ENCODE results near the gene APRT. TPM values are rescaled to one million over a fixed set of nuclear protein-coding genes. Genes with fewer than 3 reads are reported as not detected.

The APRT gene
- 70.8 TPM for total RNA-seq

- peaks cover 34% of the 10 kb centered on the region for H3K4me1 ChIP-seq (ENCODE audit: insufficient read depth, low read length)
- H3K9me3 ChIP-seq (ENCODE audit: low read depth, low read length), result no peaks in the 10 kb centered on the region
- H3K4me3 ChIP-seq (ENCODE audit: low read length), result peak within 1 kb of the TSS; percentile 48
- H3K27me3 ChIP-seq (ENCODE audit: insufficient read depth, low read length), result no peaks in the 10 kb centered on the region
These were observed at the start of gene APRT for GRCh38 chr16:88811769-88812512. Gene APRT, minus strand, starts transcription at chr16:88811928. Its CDS starts 29 bp downstream, at chr16:88811899.

- peaks cover 10% of the 10 kb centered on the region for H3K4me1 ChIP-seq (ENCODE audit: insufficient read depth, low read length)
- H3K27me3 ChIP-seq (ENCODE audit: insufficient read depth, low read length), result no peaks in the 10 kb centered on the region
- no peaks in the 10 kb centered on the region for H3K9me3 ChIP-seq (ENCODE audit: low read depth, low read length)
- H3K4me3 ChIP-seq (ENCODE audit: low read length), result no peak overlapping the region
These were observed 49.6 kb upstream of the APRT start for GRCh38 chr16:88861359-88861758.

- peaks cover 28% of the 10 kb centered on the region for H3K4me1 ChIP-seq (ENCODE audit: insufficient read depth, low read length)
- H3K4me3 ChIP-seq (ENCODE audit: low read length), result no peak overlapping the region
- no peaks in the 10 kb centered on the region for H3K27me3 ChIP-seq (ENCODE audit: insufficient read depth, low read length)
- no peaks in the 10 kb centered on the region for H3K9me3 ChIP-seq (ENCODE audit: low read depth, low read length)
These were observed 47.8 kb upstream of the APRT start for GRCh38 chr16:88859381-88860091.

- Histone ChIP-seq H3K27me3 (ENCODE audit: insufficient read depth, low read length) (no peaks in the 10 kb centered on the region), H3K4me3 (ENCODE audit: low read length) (peak overlapping the region; percentile 97), H3K9me3 (ENCODE audit: low read depth, low read length) (no peaks in the 10 kb centered on the region), H3K4me1 (ENCODE audit: insufficient read depth, low read length) (peaks cover 45% of the 10 kb centered on the region)
These were observed 46.1 kb upstream of the APRT start for GRCh38 chr16:88857728-88858339.

GRCh38 chr16:88856828-88857727, 45.4 kb upstream of the APRT start, which contains the start of the genes GALNS and TRAPPC2L:
Gene GALNS, minus strand, starts transcription at chr16:88856947. Its CDS starts 70 bp downstream, at chr16:88856877.
Gene TRAPPC2L, plus strand, starts transcription at chr16:88857127. Its CDS starts 24 bp downstream, at chr16:88857151.
- no peaks in the 10 kb centered on the region for H3K27me3 ChIP-seq (ENCODE audit: insufficient read depth, low read length)
- peak within 1 kb of the TSS; percentile 97 for H3K4me3 ChIP-seq (ENCODE audit: low read length)
- H3K4me1 ChIP-seq (ENCODE audit: insufficient read depth, low read length), result peaks cover 47% of the 10 kb centered on the region
- H3K9me3 ChIP-seq (ENCODE audit: low read depth, low read length), result no peaks in the 10 kb centered on the region

GRCh38 chr16:88856122-88856827, 44.5 kb upstream of the APRT start:
- no peaks in the 10 kb centered on the region for H3K27me3 ChIP-seq (ENCODE audit: insufficient read depth, low read length)
- no peaks in the 10 kb centered on the region for H3K9me3 ChIP-seq (ENCODE audit: low read depth, low read length)
- H3K4me1 ChIP-seq (ENCODE audit: insufficient read depth, low read length), result peaks cover 47% of the 10 kb centered on the region
- peak overlapping the region; percentile 97 for H3K4me3 ChIP-seq (ENCODE audit: low read length)

- H3K4me3 ChIP-seq (ENCODE audit: low read length), result no peak overlapping the region
These were observed 44.0 kb upstream of the APRT start for GRCh38 chr16:88855736-88856121.

GRCh38 chr16:88855176-88855575, 43.4 kb upstream of the APRT start:
- Histone ChIP-seq H3K4me3 (ENCODE audit: low read length) (no peak overlapping the region), H3K9me3 (ENCODE audit: low read depth, low read length) (no peaks in the 10 kb centered on the region), H3K4me1 (ENCODE audit: insufficient read depth, low read length) (peaks cover 47% of the 10 kb centered on the region), H3K27me3 (ENCODE audit: insufficient read depth, low read length) (no peaks in the 10 kb centered on the region)

More at GRCh38 chr16:88855736-88856121, 44.0 kb upstream of the APRT start:
- H3K27me3 ChIP-seq (ENCODE audit: insufficient read depth, low read length), result no peaks in the 10 kb centered on the region
- H3K4me1 ChIP-seq (ENCODE audit: insufficient read depth, low read length), result peaks cover 47% of the 10 kb centered on the region
- H3K9me3 ChIP-seq (ENCODE audit: low read depth, low read length), result no peaks in the 10 kb centered on the region

- H3K27me3 ChIP-seq (ENCODE audit: insufficient read depth, low read length), result no peaks in the 10 kb centered on the region
- H3K4me3 ChIP-seq (ENCODE audit: low read length), result no peak overlapping the region
- H3K4me1 ChIP-seq (ENCODE audit: insufficient read depth, low read length), result peaks cover 47% of the 10 kb centered on the region
These were observed 42.8 kb upstream of the APRT start for GRCh38 chr16:88854306-88855111.

GRCh38 chr16:88853325-88853941, 41.7 kb upstream of the APRT start:
- Histone ChIP-seq H3K4me1 (ENCODE audit: insufficient read depth, low read length) (peaks cover 47% of the 10 kb centered on the region), H3K4me3 (ENCODE audit: low read length) (no peak overlapping the region), H3K27me3 (ENCODE audit: insufficient read depth, low read length) (no peaks in the 10 kb centered on the region), H3K9me3 (ENCODE audit: low read depth, low read length) (no peaks in the 10 kb centered on the region)

More at GRCh38 chr16:88854306-88855111, 42.8 kb upstream of the APRT start:
- H3K9me3 ChIP-seq (ENCODE audit: low read depth, low read length), result no peaks in the 10 kb centered on the region

- Histone ChIP-seq H3K4me3 (ENCODE audit: low read length) (no peak overlapping the region), H3K27me3 (ENCODE audit: insufficient read depth, low read length) (no peaks in the 10 kb centered on the region), H3K9me3 (ENCODE audit: low read depth, low read length) (no peaks in the 10 kb centered on the region), H3K4me1 (ENCODE audit: insufficient read depth, low read length) (peaks cover 36% of the 10 kb centered on the region)
These were observed 39.9 kb upstream of the APRT start for GRCh38 chr16:88851616-88852015.

GRCh38 chr16:88850531-88851199, 38.9 kb upstream of the APRT start:
- H3K4me3 ChIP-seq (ENCODE audit: low read length), result no peak overlapping the region
- no peaks in the 10 kb centered on the region for H3K9me3 ChIP-seq (ENCODE audit: low read depth, low read length)
- peaks cover 30% of the 10 kb centered on the region for H3K4me1 ChIP-seq (ENCODE audit: insufficient read depth, low read length)
- H3K27me3 ChIP-seq (ENCODE audit: insufficient read depth, low read length), result no peaks in the 10 kb centered on the region
